GM23248 (cell line): ENCODE data around the gene LMOD1. TPM values are rescaled to one million over a fixed set of nuclear protein-coding genes. Genes with fewer than 3 reads are reported as not detected.

Experiments used
- DNase-seq: peaks from one replicate; pipeline ENCODE4 v3.0.0-alpha.2; 2015
- H2AFZ ChIP-seq: fragments of 200-600 bp; sonication (generic); 2 replicates; pipeline ENCODE4 v1.6.1; 2016; ENCODE audit warnings: antibody characterized with exemption
- H3F3A ChIP-seq: fragments of 200-600 bp; sonication (generic); 2 replicates; pipeline ENCODE4 v1.6.1; 2016; ENCODE audit warnings: mild to moderate bottlenecking, antibody characterized with exemption, mixed run types; ENCODE audit not compliant: insufficient read depth
- H3K27ac ChIP-seq: fragments of 200-600 bp; sonication (generic); 2 replicates; pipeline ENCODE4 v1.5.1; 2016; ENCODE audit warnings: mild to moderate bottlenecking
- H3K27me3 ChIP-seq: fragments of 200-600 bp; sonication (generic); replicated peaks from 2 replicates; pipeline ENCODE4 v1.6.1; 2016; ENCODE audit warnings: mild to moderate bottlenecking; ENCODE audit not compliant: insufficient read depth
- H3K36me3 ChIP-seq: fragments of 200-600 bp; sonication (generic); 2 replicates; pipeline ENCODE4 v1.6.1; 2016; ENCODE audit warnings: low read depth, mild to moderate bottlenecking
- H3K4me1 ChIP-seq: fragments of 200-600 bp; sonication (generic); 2 replicates; pipeline ENCODE4 v1.6.1; 2016; ENCODE audit warnings: mild to moderate bottlenecking; ENCODE audit not compliant: insufficient read depth
- H3K4me2 ChIP-seq: fragments of 200-600 bp; sonication (generic); one replicate; pipeline ENCODE4 v1.6.1; 2016; ENCODE audit warnings: mild to moderate bottlenecking; ENCODE audit not compliant: unreplicated experiment
- H3K4me3 ChIP-seq: fragments of 200-600 bp; sonication (generic); 2 replicates; pipeline ENCODE4 v1.5.1; 2016; ENCODE audit warnings: mild to moderate bottlenecking
- H3K79me2 ChIP-seq: fragments of 200-600 bp; sonication (generic); 2 replicates; pipeline ENCODE4 v1.6.1; 2016; ENCODE audit warnings: mild to moderate bottlenecking; ENCODE audit not compliant: insufficient read depth
- H3K9ac ChIP-seq: fragments of 200-600 bp; sonication (generic); 2 replicates; pipeline ENCODE4 v1.6.1; 2016; ENCODE audit warnings: mild to moderate bottlenecking
- H3K9me2 ChIP-seq: fragments of 200-600 bp; sonication (generic); 2 replicates; pipeline ENCODE4 v1.6.1; 2016; ENCODE audit warnings: mixed run types, mild to moderate bottlenecking, moderate library complexity; ENCODE audit not compliant: insufficient read depth
- H3K9me3 ChIP-seq: fragments of 200-600 bp; sonication (generic); one replicate; pipeline ENCODE4 v1.6.1; 2017; ENCODE audit warnings: low read depth
- H4K20me1 ChIP-seq: fragments of 200-600 bp; sonication (generic); 2 replicates; pipeline ENCODE4 v1.6.0; 2016; ENCODE audit not compliant: insufficient read depth
- EZH2 ChIP-seq: fragments of 200-600 bp; sonication (generic); IDR thresholded peaks from 2 replicates; pipeline ENCODE4 v1.6.1; 2018; ENCODE audit warnings: antibody characterized with exemption, mild to moderate bottlenecking; ENCODE audit not compliant: insufficient read depth, poor library complexity, severe bottlenecking
- EZH2phosphoT487 ChIP-seq: fragments of 200-600 bp; sonication (generic); IDR thresholded peaks from 2 replicates; pipeline ENCODE4 v1.6.1; 2018; ENCODE audit warnings: antibody characterized with exemption, moderate library complexity, mild to moderate bottlenecking, low read depth; ENCODE audit not compliant: insufficient read depth
- WGBS, 2 experiments: methylation state at CpG; one replicate each; pipeline ENCODE4 v1.1.6; 2015 to 2017; ENCODE audit warnings: low lambda C conversion rate in 2 of 2, low coverage in 1 of 2; ENCODE audit errors: missing lambda C conversion rate in 2 of 2; 5-methylcytosine and 5-hydroxymethylcytosine counted together
- in situ Hi-C: fragments of 300-500 bp; cut with MboI; formaldehyde crosslinking; loops from 2 replicates; pipeline ENCODE4 v1.15.0; 2020
- polyA plus RNA-seq: library from polyadenylated mRNA; unstranded; fragments of >200 nt; fragmentation: Nextera tagmentation; extraction: Ambion mirVana; gene quantifications from 2 replicates; pipeline ENCODE4 v1.2.1, GENCODE V29; 2016
- total RNA-seq: library from RNA; depleted of rRNA; stranded (reverse); fragments of >200 nt; shearing (Covaris generic); gene quantifications from 2 replicates; pipeline ENCODE4 v1.2.3, GENCODE V29; 2014

Gene LMOD1
- total and polyA plus RNA-seq, 2 experiments from 2014 or later: 6.1 to 7.8 TPM

GRCh38 chr1:201887116-201887866 lies 59.1 kb downstream of the LMOD1 start:
- H3K9me2 ChIP-seq: no peaks in the 10 kb centered on the region
- no peaks in the 10 kb centered on the region for H3K36me3 ChIP-seq
- no peaks in the 10 kb centered on the region for H3K79me2 ChIP-seq
- H4K20me1 ChIP-seq: no peaks in the 10 kb centered on the region
- H3K4me1 ChIP-seq: peaks cover 32% of the 10 kb centered on the region
- H3K4me3 ChIP-seq: no peak overlapping the region
- WGBS, 2 experiments: 75 to 79% methylated on average over 5 of the region's 5 CpGs
- H3F3A ChIP-seq: peaks cover 20% of the 10 kb centered on the region
- H3K9me3 ChIP-seq: no peaks in the 10 kb centered on the region
- DNase-seq: no peak
- H3K9ac ChIP-seq: no peak overlapping the region
- in situ Hi-C loops: loop anchor here (25.0 kb wide), 1 partner anchor 225 kb away; the partner anchor contains the start of gene GPR37L1
- no peak overlapping the region for H3K4me2 ChIP-seq
- TF ChIP-seq EZH2phosphoT487 (no peak), EZH2 (no peak)
- H3K27ac ChIP-seq: no peak overlapping the region
- no peak overlapping the region for H2AFZ ChIP-seq
- no peaks in the 10 kb centered on the region for H3K27me3 ChIP-seq

GRCh38 chr1:201886103-201886885 lies 60.1 kb downstream of the LMOD1 start:
- Histone ChIP-seq H3K27ac (no peak overlapping the region), H3K4me1 (peaks cover 32% of the 10 kb centered on the region)

GRCh38 chr1:201885531-201886075 lies 60.7 kb downstream of the LMOD1 start:
- Histone ChIP-seq H3K4me1 (peaks cover 32% of the 10 kb centered on the region), H3K9me2 (no peaks in the 10 kb centered on the region), H3K79me2 (no peaks in the 10 kb centered on the region), H3K9me3 (no peaks in the 10 kb centered on the region), H3K4me2 (peak overlapping the region; percentile 4), H3F3A (peaks cover 29% of the 10 kb centered on the region), H4K20me1 (no peaks in the 10 kb centered on the region), H2AFZ (no peak overlapping the region), H3K36me3 (no peaks in the 10 kb centered on the region), H3K27me3 (no peaks in the 10 kb centered on the region), H3K4me3 (no peak overlapping the region), H3K27ac (no peak overlapping the region), H3K9ac (no peak overlapping the region)
- WGBS, 2 experiments: 79 to 87% methylated on average over 6 of the region's 6 CpGs
- no peak for TF ChIP-seq EZH2phosphoT487
- DNase-seq: peak; percentile 78
- in situ Hi-C loops: loop anchor here (25.0 kb wide), 1 partner anchor 227 kb away; the partner anchor contains the start of gene GPR37L1

More at GRCh38 chr1:201886103-201886885, 60.1 kb downstream of the LMOD1 start:
- H3K36me3 ChIP-seq: no peaks in the 10 kb centered on the region
- WGBS, 2 experiments: 87 to 94% methylated on average over 9 of the region's 9 CpGs
- TF ChIP-seq EZH2: no peak
- no peak for TF ChIP-seq EZH2phosphoT487
- no peaks in the 10 kb centered on the region for H3K27me3 ChIP-seq
- no peaks in the 10 kb centered on the region for H3K9me2 ChIP-seq
- peak; percentile 33 for DNase-seq
- no peaks in the 10 kb centered on the region for H4K20me1 ChIP-seq
- no peaks in the 10 kb centered on the region for H3K9me3 ChIP-seq
- H3K4me2 ChIP-seq: no peak overlapping the region
- H3F3A ChIP-seq: peaks cover 28% of the 10 kb centered on the region
- H3K9ac ChIP-seq: no peak overlapping the region
- in situ Hi-C loops: loop anchor here (25.0 kb wide), 1 partner anchor 226 kb away; the partner anchor contains the start of gene GPR37L1
- H3K4me3 ChIP-seq: no peak overlapping the region
- H3K79me2 ChIP-seq: no peaks in the 10 kb centered on the region
- H2AFZ ChIP-seq: no peak overlapping the region

GRCh38 chr1:201884425-201884824 lies 61.9 kb downstream of the LMOD1 start:
- Histone ChIP-seq H3K4me1 (peaks cover 32% of the 10 kb centered on the region), H3F3A (peaks cover 29% of the 10 kb centered on the region), H3K27me3 (no peaks in the 10 kb centered on the region), H2AFZ (no peak overlapping the region), H3K9me3 (no peaks in the 10 kb centered on the region), H4K20me1 (no peaks in the 10 kb centered on the region), H3K36me3 (no peaks in the 10 kb centered on the region), H3K9ac (no peak overlapping the region), H3K4me2 (no peak overlapping the region), H3K4me3 (no peak overlapping the region), H3K27ac (no peak overlapping the region), H3K79me2 (no peaks in the 10 kb centered on the region), H3K9me2 (no peaks in the 10 kb centered on the region)
- DNase-seq: no peak
- in situ Hi-C loops: loop anchor here (25.0 kb wide), 1 partner anchor 228 kb away; the partner anchor contains the start of gene GPR37L1
- TF ChIP-seq EZH2phosphoT487 (no peak), EZH2 (no peak)
- 94 to 100% methylated on average over 1 of the region's 1 CpG for WGBS, 2 experiments
